GM18858 (cell line): ENCODE data around the gene DZIP1.
A peak's percentile ranks its signal among the peaks of the same experiment; 100 is the strongest.
"Not testable (repeated sequence)": the region's sequence is repeated elsewhere in the genome, so short reads cannot be mapped to it uniquely, and the experiment has no call there.

Experiments used
- ATAC-seq: cut with Tn5 transposase; IDR thresholded peaks from one replicate; pipeline ENCODE4 v1.9.1; 2021; ENCODE audit not compliant: unreplicated experiment

DZIP1 gene, protein sequence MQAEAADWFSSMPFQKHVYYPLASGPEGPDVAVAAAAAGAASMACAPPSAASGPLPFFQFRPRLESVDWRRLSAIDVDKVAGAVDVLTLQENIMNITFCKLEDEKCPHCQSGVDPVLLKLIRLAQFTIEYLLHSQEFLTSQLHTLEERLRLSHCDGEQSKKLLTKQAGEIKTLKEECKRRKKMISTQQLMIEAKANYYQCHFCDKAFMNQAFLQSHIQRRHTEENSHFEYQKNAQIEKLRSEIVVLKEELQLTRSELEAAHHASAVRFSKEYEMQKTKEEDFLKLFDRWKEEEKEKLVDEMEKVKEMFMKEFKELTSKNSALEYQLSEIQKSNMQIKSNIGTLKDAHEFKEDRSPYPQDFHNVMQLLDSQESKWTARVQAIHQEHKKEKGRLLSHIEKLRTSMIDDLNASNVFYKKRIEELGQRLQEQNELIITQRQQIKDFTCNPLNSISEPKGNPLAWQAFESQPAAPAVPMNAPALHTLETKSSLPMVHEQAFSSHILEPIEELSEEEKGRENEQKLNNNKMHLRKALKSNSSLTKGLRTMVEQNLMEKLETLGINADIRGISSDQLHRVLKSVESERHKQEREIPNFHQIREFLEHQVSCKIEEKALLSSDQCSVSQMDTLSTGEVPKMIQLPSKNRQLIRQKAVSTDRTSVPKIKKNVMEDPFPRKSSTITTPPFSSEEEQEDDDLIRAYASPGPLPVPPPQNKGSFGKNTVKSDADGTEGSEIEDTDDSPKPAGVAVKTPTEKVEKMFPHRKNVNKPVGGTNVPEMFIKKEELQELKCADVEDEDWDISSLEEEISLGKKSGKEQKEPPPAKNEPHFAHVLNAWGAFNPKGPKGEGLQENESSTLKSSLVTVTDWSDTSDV

DNA sequence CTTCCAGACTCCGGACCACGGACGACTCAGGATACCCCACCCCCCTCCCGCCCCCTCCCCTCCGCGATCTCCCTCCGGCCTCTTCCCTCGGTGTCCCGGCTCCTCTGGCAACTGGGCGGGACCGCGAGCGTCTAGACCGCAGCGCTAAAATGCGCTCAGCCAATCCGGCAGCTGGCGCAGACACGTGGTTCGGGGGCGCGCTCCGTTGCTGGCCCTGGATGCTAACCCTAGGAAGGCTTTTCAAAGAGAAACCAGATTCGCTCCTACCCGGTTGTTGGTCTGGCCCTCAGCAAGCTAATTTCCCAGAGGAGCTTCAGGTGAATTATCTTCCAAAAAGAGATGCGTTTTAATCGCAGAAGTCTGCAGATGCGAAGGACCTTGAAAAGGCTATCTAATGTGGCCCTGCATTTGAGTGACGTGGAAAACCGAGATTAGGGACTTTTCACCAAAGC is at the start of gene DZIP1:
Gene DZIP1, minus strand, starts transcription at position 106 of the 452 bp plus-strand sequence. CDS start 2,677 bp downstream, outside the sequence.
- peak; percentile 54 for ATAC-seq

DNA sequence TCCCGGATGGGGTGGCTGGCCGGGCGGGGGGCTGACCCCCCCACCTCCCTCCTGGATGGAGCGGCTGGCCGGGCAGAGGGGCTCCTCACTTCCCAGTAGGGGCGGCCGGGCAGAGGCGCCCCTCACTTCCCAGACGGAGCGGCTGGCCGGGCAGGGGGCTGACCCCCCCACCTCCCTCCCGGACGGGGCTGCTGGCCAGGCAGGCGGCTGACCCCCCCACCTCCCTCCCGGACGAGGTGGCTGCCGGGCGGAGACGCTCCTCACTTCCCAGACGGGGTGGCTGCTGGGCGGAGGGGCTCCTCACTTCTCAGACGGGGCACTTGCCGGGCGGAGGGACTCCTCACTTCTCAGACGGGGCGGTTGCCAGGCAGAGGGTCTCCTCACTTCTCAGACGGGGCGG is 46.5 kb upstream of the DZIP1 start:
- ATAC-seq, result not testable (repeated sequence)

DNA sequence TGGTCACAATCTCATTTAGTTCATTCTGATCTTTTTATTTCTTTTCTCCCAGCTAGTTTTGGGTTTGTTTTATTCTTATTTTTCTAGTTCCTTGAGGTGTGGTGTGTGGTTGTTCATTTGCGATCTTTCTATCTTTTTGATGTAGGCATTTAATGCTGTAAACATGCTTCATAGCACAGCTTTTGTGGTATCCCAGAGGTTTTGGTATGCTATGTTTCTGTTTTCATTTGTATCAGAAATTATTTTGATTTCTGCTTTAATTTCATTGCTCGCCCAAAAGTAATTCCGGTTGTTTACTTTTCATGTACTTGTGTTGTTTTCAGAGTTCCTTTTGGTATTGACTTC is 45.0 kb upstream of the DZIP1 start:
- ATAC-seq, result no peak

DNA sequence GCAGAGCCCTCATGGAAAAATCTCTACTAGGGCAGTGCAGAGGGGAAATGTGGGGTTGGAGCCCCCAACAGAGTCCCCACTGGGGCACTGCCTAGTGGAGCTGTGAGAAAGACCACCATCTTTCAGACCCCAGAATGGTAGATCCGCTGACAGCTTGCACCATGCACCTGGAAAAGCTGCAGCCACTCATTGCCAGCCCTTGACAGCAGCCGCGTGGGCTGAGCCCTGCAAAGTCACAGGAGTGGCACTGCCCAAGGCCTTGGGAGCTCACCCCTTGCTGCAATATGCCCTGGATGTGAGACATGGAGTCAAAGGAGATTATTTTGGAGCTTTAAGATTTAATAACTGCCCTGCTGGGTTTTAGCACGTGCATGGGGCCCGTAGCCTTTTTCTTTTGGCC is 40.5 kb upstream of the DZIP1 start:
- ATAC-seq, result not testable (repeated sequence)

DNA sequence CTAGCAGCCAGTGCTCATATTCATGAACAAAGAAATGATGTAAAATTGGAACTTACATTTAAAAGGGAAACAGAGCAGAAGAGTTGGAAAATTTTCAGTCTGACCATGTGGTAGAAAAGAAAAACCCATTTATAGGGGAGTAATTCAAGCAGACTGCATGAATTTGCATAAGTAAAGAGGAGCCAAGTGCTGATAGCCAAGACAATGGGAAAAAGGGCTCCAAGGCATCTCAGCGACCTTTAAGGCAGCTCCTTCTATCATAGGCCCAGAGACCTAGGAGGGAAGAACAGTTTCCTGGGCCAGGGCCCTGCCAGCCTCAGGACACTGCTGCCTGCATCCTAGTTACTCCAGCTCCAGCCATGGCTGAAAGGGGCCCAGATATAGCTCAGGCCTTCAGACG is 39.9 kb upstream of the DZIP1 start:
- no peak for ATAC-seq

DNA sequence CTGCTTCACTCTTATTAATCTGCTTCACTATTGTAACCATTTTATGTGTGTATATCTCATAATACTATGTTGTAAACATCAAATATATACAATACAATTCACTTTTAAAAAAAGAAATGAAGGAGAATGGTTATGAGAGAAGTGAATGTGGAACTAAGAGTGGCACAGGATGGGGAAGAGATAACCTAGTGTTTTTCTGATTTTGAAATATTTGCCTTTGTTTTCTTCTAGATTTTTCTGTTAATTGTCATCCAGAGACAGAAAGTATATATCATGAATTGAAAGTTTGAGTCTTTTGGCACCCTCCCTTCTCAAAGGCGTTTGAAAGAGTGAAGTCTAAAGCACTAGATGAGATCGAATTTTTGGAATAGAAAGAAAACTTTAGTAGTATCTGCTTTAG is 35.2 kb upstream of the DZIP1 start:
- ATAC-seq, result no peak

DNA sequence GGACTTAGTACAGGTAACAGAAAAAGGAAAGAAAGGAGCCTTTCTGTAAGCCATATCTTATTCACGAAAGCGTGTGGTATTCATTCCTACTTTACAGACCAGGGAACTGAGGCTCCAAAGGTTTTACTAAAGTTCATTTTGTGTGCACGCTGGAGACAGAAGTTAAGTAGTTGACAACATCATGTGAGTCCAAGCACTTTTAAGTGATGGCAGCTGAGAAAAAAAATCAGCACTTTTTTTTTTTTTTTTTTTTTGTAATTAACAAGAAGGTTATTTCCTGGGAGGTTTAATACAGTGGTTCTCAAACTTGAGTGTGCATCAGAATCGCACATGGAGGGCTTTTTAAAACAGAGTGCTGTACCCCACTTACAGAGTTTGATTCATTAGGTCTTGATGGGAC is 34.5 kb upstream of the DZIP1 start:
- no peak for ATAC-seq

DNA sequence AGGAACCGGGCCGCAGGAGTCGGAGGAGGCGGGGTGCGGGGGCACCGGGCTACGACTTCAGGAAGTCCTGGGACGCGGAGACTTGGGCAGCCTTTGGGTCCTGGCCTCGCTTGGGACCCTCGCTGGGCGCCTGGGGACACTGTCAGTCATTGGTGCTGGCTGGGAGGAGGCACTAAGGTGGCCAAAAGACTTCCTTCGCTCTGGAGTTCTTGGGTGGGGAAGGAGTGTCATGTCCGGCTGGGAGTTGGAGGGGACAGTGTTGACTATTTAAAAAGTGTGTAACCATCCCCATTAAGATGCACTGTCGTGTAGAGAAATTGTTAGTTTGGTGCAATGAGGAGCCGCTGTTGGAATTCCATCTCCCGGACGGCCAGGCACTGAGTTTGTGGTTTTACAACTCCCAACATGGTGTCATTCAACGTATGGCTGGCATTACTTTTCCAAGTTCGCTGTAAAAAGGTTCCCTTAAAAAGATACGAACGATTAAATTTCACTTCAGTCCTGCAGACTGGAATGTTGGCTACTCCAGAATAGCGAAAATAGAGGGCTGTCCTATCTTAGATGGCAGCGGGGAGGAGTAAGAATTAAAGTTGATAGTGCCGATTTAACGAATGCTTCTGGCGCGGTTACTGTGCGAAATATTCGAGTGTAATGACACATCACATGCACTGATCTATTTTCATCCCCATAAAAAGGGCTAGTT is 33.2 kb upstream of the DZIP1 start:
- ATAC-seq, result no peak

DNA sequence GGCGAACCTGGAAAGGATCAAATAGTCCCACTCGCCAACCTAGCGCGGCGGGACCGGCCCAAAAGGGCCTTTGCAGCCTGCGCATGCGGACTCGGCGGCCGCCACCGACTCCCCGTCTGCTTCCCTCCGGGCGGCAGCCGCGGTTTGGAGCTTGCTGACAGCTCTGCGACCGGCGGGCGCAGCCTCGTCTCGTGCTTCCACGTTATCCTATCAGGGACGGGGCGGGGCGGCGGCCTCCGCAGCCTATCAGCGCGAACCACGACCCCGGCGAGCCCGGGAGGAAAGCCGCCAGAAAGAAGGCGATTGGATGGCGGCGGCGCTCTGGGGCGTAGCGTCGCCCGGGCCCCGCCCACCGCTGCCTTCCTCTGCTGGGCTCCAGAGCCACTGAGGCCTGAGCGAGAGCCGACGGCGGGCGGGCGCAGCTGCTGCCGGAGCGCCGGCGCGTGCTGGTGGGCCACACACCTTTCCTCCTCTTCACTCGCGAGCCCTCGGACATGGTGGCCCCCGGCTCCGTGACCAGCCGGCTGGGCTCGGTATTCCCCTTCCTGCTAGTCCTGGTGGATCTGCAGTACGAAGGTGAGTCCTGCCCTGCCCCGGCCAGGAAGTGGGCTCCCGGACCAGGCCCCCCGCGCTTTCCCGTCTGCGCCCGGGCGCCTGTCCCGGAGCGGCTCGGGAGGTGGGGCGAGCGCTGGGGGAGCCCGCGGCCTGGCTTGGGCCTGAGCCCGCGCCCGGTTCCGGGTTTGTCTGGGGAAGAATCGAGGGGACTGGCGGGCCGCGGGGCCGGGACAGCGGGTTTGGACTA is 32.5 kb upstream of the DZIP1 start, which contains the start of gene DNAJC3:
Gene DNAJC3, plus strand, starts transcription at position 378 of the 802 bp plus-strand sequence. Its CDS starts 117 bp downstream, at position 495.
- ATAC-seq, result peak; percentile 91

DNA sequence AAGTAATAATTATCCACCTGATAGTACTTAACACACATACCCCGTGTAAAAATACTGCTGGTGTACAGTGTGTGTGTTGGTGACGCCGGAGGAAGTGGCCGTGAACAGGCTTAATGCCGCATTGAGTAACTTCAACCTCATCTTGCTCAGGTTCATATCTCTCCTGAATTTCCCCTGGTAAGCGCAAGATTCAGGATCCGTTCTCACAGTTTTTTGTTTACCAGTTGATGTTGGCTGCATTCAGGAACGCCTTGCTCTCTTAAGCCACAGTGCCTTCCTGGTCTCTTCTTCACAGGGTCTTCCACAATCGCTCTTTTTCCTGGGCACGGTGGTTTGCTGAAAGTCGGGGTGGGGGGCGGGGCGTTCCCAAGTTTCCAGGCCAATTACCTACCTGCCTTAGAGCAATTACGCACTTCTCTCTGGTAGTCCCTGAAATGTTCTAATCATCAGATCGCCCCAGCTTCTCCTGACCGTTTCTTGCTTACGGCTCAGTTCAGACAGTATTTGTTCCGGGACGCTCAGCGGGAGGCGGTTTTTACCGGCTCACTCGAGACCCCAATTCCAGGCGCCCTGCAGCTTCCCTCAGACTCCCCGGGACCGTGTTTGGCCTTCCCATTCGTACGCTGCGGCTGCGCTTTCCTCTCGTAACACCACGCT is 31.7 kb upstream of the DZIP1 start:
- no peak for ATAC-seq

DNA sequence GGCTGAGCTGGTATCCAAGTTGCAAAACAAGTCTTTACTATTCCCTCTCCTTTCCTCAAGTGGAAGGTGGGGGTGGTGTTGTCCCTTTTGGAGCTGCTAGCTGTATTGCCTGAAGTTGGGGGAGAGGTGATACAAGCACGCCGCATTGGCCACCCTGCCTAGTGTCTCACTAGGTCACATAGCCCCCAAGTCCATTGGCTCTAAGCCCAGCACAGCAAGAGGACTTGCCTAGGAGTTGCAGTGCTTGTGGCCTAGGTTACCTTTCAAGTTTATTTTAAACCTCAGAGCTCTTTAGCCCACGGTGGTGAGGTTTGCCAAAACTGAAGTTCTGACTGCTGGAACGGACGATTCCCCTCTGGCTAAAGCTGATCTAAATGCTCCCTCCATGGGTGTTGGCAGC is 27.1 kb upstream of the DZIP1 start:
- no peak for ATAC-seq

DNA sequence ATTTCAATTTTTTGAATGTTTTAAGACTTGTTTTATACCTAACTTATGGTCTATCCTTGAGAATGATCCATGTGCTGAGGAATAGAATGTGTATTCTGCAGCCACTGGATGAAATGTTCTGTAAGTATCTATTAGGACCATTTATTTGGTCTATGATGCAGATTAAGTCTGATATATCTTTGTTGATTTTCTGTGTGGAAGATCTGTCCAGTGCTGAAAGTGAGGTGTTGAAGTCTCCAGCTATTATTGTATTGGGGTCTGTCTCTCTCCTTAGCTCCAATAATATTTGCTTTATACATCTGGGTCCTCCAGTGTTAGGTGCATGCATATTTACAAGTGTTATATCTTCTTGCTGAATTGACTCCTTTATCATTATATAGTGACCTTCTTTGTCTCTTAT is 22.7 kb upstream of the DZIP1 start:
- not testable (repeated sequence) for ATAC-seq

DNA sequence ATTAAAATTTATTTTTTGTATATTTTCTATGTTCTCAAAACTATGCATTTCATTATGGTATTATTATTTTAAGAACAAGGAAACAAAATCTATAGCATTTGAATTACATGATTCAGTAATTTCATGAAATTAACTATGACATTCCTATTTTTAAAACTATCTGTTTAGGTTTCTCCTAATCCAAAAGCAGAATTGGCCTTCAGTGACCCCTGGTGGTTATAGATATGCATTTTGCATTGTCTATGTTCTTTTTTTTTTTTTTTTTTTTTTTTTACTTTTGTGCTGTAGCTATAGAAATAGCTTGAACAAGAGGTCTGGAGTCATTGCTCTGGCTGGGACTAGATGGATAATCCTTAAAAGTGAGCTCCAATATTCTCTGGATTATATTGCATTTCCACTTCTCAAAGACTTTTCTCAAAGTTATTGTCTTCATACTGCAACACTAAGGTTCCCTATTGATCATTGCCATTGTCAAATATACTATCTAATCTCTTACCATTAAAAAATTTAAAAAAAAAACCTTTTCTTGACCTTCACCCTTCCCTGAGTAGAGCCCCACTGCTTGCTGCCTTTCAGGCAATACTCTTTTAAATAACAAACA is 16.6 kb upstream of the DZIP1 start:
- ATAC-seq, result no peak

DNA sequence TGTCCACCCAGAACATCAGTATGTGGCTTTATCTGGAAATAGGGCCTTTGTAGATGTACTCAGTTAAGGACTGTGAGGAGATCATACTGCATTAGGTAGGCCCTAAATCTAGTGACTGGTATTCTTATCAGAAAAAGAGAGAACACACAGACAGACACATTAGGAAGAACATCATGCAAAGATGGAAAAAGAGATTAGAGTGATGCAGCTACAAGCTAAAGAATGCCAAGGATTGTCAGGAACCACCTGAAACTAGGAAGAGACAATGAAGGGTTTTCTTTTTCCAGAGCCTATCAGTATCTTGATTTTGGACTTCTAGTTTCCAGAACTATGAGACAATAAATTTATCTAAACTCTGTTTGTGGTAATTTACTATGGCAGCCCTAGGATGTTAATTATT is 15.0 kb upstream of the DZIP1 start:
- no peak for ATAC-seq

DNA sequence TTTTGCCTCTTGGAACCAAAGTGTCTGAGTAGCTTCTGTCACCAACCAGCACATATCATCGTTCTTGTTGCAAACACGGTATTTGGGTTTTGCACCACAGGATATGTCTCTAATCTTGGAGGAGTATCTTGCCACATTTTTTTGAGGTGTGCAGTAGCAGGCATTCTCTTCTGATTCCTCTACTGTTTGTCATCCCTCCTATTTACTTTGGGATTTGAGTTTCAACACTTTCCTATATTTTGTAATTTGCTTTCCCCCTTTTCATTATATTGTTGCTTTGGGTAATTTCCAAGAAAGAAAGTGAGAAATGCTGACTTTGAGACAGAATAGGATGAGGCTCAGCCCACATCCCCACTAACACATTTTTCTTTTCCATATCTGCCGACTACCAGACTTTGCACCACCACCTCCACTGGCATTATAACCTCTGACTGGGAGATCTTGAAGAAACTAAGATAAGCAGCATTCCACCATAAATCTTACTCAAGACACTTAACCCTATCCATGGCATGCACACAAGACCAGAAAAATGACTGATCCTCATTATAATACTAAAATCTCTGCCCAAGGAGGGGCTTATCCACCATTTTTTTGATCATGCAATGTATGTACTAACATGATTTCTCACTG is 12.0 kb upstream of the DZIP1 start:
- no peak for ATAC-seq

DNA sequence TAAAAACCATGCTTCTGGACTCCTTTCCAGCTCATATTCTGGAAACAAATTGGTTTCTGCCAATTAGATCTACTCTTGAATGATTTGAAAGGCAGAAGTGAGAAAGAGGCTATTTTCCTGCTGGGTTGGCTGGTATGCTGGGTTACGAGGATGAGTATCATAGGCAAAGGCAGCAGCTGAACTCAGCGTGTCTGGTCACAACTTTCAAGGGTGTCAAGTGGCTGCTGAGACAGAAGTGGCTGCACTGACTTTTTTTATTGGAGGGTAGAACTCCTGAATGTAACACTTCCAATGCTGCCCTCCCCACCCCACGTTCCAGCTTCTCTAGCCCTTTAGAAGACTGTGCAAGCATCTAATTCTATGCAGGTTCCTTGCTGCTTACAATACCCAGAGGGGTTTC is 8.3 kb upstream of the DZIP1 start:
- ATAC-seq, result no peak

DNA sequence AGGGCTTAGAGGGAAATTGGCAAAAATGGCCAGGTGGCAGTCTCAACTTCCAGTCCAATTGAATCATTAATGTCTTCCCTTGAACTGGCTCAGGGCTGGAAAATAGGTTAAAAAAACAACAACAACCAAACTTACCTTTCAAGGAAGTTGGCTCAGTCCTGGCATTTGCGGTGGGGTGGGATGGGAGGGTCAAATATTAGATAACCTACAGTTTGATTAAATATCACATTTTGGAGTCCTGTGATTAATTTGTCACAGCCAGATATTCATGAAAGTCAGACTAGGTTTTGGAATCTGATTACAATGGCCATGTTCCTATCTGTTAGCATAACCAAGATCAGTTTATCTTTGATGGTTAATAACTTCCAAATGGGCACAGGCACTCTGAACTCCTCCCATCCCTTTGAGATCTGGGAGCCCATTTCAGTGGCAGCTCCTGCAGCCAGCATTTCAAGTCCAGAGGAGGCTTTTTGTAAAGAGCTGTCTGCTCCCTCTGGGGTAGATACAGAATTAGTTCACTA is 7.8 kb upstream of the DZIP1 start:
- no peak for ATAC-seq

DNA sequence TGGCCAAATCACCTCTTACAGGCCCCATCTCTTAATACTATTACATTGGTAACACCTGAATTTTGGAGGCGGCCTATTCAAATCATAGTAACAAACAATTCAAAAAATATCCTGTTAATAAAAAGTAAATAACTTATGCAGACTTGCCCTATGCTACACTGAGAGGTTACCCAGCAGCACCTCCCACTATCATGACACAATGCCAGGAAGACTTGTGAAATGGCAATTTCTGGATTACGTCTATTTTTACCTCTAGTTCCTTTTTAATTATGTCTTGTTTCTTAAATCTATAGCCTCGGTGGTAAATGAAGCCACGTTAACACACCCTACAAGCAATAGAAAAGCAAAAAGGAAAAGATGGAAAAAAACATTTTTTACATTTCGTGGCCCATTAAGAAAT is 6.2 kb upstream of the DZIP1 start:
- no peak for ATAC-seq

DNA sequence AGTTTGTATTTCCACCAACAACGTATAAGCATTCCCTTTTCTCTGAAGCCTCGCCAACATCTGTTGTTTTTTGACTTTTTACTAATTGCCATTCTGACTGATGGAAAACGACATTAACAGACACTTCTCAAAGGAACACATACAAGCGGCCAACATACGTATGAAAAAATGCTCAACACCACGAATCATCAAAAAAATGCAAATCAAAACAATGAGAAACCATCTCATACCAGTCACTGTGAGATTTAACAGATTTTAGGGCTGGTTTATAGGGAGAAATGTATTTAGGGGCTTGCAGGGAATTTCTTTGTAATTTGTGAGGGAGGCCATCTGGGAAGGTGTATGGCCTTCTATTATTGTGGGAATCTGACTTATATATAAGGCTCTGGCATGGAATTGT is 2.8 kb upstream of the DZIP1 start:
- no peak for ATAC-seq
